Lower leg skin (tissue), 4 donors: ENCODE data around the gene CLCN1. TPM values are rescaled to one million over a fixed set of nuclear protein-coding genes. Genes with fewer than 3 reads are reported as not detected.

Source experiments
- DNase-seq, 2 donors: peaks; one replicate each; pipeline ENCODE4 v3.0.0-alpha.2; 2019; ENCODE audit warnings: low spot score in 2 of 2
- H3K4me3 ChIP-seq: fragments of 200-600 bp; sonication (generic); 2 replicates; pipeline ENCODE4 v1.5.1; 2017; ENCODE audit warnings: mild to moderate bottlenecking, low read depth; ENCODE audit not compliant: poor library complexity, severe bottlenecking
- POLR2A ChIP-seq, 2 donors: fragments of 450-650 bp; IDR thresholded peaks; one replicate each; pipeline ENCODE4 v1.6.1; 2016 to 2017; ENCODE audit warnings: antibody characterized with exemption in 2 of 2, mild to moderate bottlenecking in 1 of 2, moderate library complexity in 1 of 2
- WGBS, 2 donors: methylation state at CpG; one replicate each; pipeline ENCODE4 v1.1.5; 2018; 5-methylcytosine and 5-hydroxymethylcytosine counted together
- intact Hi-C: fragments of 100-400 bp; cut with DNase I; formaldehyde crosslinking; loops from one replicate; pipeline ENCODE4 v1.15.0; 2023; ENCODE audit warnings: low total_unique reads
- total RNA-seq, 4 donors: library from RNA; depleted of rRNA; stranded (reverse); fragments of >200 nt; gene quantifications; one replicate each; pipeline ENCODE4 v1.1.0, GENCODE V29; 2016
- TF ChIP-seq, protein P1 (sequence below), 3 donors: fragments of 450-650 bp; IDR thresholded peaks; one replicate each; pipeline ENCODE4 v1.5.1; 2016; ENCODE audit warnings: antibody characterized with exemption in 3 of 3, mild to moderate bottlenecking in 3 of 3, moderate library complexity in 2 of 3

The CLCN1 gene
- total RNA-seq, 4 donors from 2014 or later, result not detected

GRCh38 chr7:143322760-143323633 lies 7.1 kb downstream of the CLCN1 start:
- DNase-seq, result no peak

DNA sequence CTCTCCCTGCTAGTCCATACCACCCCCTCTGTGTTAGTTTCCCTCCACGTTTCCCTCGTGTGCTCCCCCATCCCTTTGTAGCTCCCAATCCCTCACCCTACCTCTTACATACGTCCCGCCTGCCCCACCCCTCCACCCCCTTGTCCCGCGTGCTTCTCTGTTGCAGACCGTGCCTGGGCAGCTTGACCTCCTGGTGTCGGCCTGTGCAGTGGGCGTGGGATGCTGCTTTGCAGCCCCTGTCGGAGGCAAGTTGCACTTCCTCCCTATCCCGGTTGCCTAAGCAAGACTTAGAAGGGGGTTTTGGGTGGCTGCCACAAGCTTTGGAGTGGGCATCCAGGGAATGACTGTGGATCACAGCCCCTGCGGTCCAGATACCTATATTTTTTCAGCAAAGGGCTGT lies 7.7 kb downstream of the CLCN1 start:
- intact Hi-C loops, result no loop called here
- WGBS, 2 donors, result 70 to 78% methylated on average over 12 of the region's 12 CpGs
- TF ChIP-seq POLR2A (IDR thresholded peaks at IDR 0.05), result no peak
- TF ChIP-seq, protein P1, sequence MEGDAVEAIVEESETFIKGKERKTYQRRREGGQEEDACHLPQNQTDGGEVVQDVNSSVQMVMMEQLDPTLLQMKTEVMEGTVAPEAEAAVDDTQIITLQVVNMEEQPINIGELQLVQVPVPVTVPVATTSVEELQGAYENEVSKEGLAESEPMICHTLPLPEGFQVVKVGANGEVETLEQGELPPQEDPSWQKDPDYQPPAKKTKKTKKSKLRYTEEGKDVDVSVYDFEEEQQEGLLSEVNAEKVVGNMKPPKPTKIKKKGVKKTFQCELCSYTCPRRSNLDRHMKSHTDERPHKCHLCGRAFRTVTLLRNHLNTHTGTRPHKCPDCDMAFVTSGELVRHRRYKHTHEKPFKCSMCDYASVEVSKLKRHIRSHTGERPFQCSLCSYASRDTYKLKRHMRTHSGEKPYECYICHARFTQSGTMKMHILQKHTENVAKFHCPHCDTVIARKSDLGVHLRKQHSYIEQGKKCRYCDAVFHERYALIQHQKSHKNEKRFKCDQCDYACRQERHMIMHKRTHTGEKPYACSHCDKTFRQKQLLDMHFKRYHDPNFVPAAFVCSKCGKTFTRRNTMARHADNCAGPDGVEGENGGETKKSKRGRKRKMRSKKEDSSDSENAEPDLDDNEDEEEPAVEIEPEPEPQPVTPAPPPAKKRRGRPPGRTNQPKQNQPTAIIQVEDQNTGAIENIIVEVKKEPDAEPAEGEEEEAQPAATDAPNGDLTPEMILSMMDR (IDR thresholded peaks at IDR 0.05), result no peak
- no peak overlapping the region for H3K4me3 ChIP-seq
- DNase-seq, result no peak

More at GRCh38 chr7:143322760-143323633, 7.1 kb downstream of the CLCN1 start:
- intact Hi-C loops, result no loop called here
- WGBS, 2 donors, result 80 to 81% methylated on average over 23 of the region's 23 CpGs
- TF ChIP-seq, protein P1 (IDR thresholded peaks at IDR 0.05), result no peak
- no peak for TF ChIP-seq POLR2A (IDR thresholded peaks at IDR 0.05)
- H3K4me3 ChIP-seq, result no peak overlapping the region

- no peak overlapping the region for H3K4me3 ChIP-seq
- no peak for TF ChIP-seq POLR2A (IDR thresholded peaks at IDR 0.05)
- TF ChIP-seq, protein P1 (IDR thresholded peaks at IDR 0.05), result no peak
- intact Hi-C loops, result no loop called here
- no peak for DNase-seq
- WGBS, 2 donors, result 74 to 77% methylated on average over 2 of the region's 2 CpGs
Observed at GRCh38 chr7:143325240-143325639, 9.3 kb downstream of the CLCN1 start.

GRCh38 chr7:143327903-143328302 lies 12.0 kb downstream of the CLCN1 start:
- TF ChIP-seq POLR2A (IDR thresholded peaks at IDR 0.05), result no peak
- TF ChIP-seq, protein P1 (IDR thresholded peaks at IDR 0.05), result no peak
- 93 to 99% methylated on average over 5 of the region's 5 CpGs for WGBS, 2 donors
- DNase-seq, result no peak
- intact Hi-C loops, result no loop called here
- H3K4me3 ChIP-seq, result no peak overlapping the region

- no peak for DNase-seq
- TF ChIP-seq, protein P1 (IDR thresholded peaks at IDR 0.05), result no peak
- TF ChIP-seq POLR2A (IDR thresholded peaks at IDR 0.05), result no peak
- WGBS, 2 donors, result 90 to 91% methylated on average over 10 of the region's 10 CpGs
- H3K4me3 ChIP-seq, result no peak overlapping the region
- intact Hi-C loops, result loop anchor here (1.0 kb wide), 1 partner anchor 35 kb away; no protein-coding TSS in a partner anchor
Observed at GRCh38 chr7:143329471-143330170, 13.7 kb downstream of the CLCN1 start.
